ENCODE data around the gene LIFR.

Gene LIFR

DNA sequence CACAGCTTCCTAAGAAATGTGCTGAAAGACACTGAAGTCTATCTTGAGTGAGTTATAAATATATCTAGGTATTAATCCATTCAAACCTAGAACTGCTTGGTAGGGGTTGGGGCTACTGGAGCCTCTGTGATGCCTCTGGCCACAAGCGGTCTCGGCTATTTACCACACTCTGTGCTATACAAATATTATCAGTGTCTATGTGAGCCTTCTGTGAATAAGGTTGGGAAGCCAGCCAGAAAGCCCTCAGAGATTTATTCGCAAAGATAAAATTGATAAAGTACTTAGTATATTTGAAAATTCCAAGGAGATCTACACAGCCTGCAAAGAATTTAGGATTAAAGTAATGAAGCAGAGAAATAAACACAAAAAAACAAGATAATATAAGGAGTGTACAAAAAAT is 41.4 kb downstream of the LIFR start:
- in situ Hi-C loops (cut with MboI; ENCODE audit: low sequenced_read_pairs, unreplicated experiment): no loop called here
- TF ChIP-seq, protein P1, sequence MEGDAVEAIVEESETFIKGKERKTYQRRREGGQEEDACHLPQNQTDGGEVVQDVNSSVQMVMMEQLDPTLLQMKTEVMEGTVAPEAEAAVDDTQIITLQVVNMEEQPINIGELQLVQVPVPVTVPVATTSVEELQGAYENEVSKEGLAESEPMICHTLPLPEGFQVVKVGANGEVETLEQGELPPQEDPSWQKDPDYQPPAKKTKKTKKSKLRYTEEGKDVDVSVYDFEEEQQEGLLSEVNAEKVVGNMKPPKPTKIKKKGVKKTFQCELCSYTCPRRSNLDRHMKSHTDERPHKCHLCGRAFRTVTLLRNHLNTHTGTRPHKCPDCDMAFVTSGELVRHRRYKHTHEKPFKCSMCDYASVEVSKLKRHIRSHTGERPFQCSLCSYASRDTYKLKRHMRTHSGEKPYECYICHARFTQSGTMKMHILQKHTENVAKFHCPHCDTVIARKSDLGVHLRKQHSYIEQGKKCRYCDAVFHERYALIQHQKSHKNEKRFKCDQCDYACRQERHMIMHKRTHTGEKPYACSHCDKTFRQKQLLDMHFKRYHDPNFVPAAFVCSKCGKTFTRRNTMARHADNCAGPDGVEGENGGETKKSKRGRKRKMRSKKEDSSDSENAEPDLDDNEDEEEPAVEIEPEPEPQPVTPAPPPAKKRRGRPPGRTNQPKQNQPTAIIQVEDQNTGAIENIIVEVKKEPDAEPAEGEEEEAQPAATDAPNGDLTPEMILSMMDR (IDR thresholded peaks at IDR 0.05; ENCODE audit: borderline replicate concordance, control extremely low read depth, extremely low read depth, insufficient read depth, missing control alignments): no peak
- no peak for DNase-seq (ENCODE audit: low spot score)

GRCh38 chr5:38509185-38509584 is 47.3 kb downstream of the LIFR start:
- DNase-seq (ENCODE audit: low spot score): no peak
- in situ Hi-C loops (cut with MboI; ENCODE audit: low sequenced_read_pairs, unreplicated experiment): no loop called here
- TF ChIP-seq, protein P1 (IDR thresholded peaks at IDR 0.05; ENCODE audit: borderline replicate concordance, control extremely low read depth, extremely low read depth, insufficient read depth, missing control alignments): no peak

DNA sequence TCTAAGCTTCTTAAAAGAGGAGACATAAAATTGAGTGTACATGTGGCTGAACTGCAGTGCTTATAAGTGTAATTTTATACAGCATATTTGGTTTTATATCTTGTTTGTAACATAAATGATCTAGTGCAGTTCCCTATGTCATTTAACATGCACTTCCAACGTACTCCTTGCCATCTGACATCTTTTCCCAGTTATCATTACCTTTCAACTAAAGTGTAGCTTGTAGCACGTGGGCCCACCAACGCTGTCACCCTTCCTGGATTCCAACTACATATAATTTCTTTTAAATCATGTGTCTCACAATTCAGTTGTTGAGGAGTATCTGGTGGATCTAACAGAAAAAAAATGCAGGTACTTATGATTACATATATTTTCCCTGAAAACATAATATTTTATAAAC is 50.1 kb downstream of the LIFR start:
- TF ChIP-seq, protein P1 (IDR thresholded peaks at IDR 0.05; ENCODE audit: borderline replicate concordance, control extremely low read depth, extremely low read depth, insufficient read depth, missing control alignments): no peak
- DNase-seq (ENCODE audit: low spot score): no peak

GRCh38 chr5:38500573-38501260 is 55.7 kb downstream of the LIFR start:
- DNase-seq (ENCODE audit: low spot score): no peak
- TF ChIP-seq, protein P1 (IDR thresholded peaks at IDR 0.05; ENCODE audit: borderline replicate concordance, control extremely low read depth, extremely low read depth, insufficient read depth, missing control alignments): no peak

More for the DNA sequence above, 50.1 kb downstream of the LIFR start:
- in situ Hi-C loops (cut with MboI; ENCODE audit: low sequenced_read_pairs, unreplicated experiment): no loop called here

DNA sequence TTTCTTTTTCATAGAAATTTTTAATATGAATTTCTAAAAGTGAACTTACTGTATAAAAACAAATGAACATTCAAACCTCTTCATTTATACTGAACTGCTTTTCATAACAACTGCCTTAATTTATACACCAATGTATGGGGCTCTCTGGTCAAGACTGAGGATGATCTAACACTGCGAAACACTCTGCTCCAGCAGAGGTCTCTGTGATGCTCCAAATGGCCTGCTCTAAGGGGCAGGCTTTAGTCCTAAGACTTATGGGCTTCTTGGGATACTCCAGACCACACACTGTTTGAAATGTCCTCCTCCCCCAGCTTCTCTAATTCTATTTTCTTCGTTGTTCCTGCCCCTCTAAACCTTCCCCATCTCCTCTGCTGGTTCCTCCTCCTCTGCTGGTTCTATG is 58.5 kb downstream of the LIFR start:
- TF ChIP-seq, protein P1 (IDR thresholded peaks at IDR 0.05; ENCODE audit: borderline replicate concordance, control extremely low read depth, extremely low read depth, insufficient read depth, missing control alignments): no peak
- no peak for DNase-seq (ENCODE audit: low spot score)
- in situ Hi-C loops (cut with MboI; ENCODE audit: low sequenced_read_pairs, unreplicated experiment): no loop called here

More at GRCh38 chr5:38500573-38501260, 55.7 kb downstream of the LIFR start:
- in situ Hi-C loops (cut with MboI; ENCODE audit: low sequenced_read_pairs, unreplicated experiment): no loop called here

- TF ChIP-seq, protein P1 (IDR thresholded peaks at IDR 0.05; ENCODE audit: borderline replicate concordance, control extremely low read depth, extremely low read depth, insufficient read depth, missing control alignments): no peak
- DNase-seq (ENCODE audit: low spot score): no peak
- in situ Hi-C loops (cut with MboI; ENCODE audit: low sequenced_read_pairs, unreplicated experiment): no loop called here
Observed at GRCh38 chr5:38494763-38495162, 61.7 kb downstream of the LIFR start.
